Medulla oblongata (tissue), 1 donor: ENCODE data around the gene SPINT1.
"Not testable (repeated sequence)": the region's sequence is repeated elsewhere in the genome, so short reads cannot be mapped to it uniquely, and the experiment has no call there.

Experiments used
- DNase-seq: peaks from one replicate; pipeline ENCODE4 v3.0.0-alpha.2; 2015; ENCODE audit errors: extremely low spot score

Gene SPINT1

GRCh38 chr15:40858706-40859105 is 14.9 kb downstream of the SPINT1 start:
- no peak for DNase-seq

GRCh38 chr15:40859206-40859851 is 15.5 kb downstream of the SPINT1 start:
- peak; percentile 64 for DNase-seq

- DNase-seq = not testable (repeated sequence)
These were observed 17.3 kb downstream of the SPINT1 start for GRCh38 chr15:40861147-40861546.

GRCh38 chr15:40863660-40864270 is 19.9 kb downstream of the SPINT1 start:
- no peak for DNase-seq

GRCh38 chr15:40867199-40867598 is 23.4 kb downstream of the SPINT1 start:
- no peak for DNase-seq

- no peak for DNase-seq
These were observed 25.8 kb downstream of the SPINT1 start for GRCh38 chr15:40869686-40870085.

GRCh38 chr15:40870716-40871115 is 26.9 kb downstream of the SPINT1 start:
- DNase-seq = no peak

GRCh38 chr15:40871749-40872617 is 28.1 kb downstream of the SPINT1 start:
- no peak for DNase-seq

- DNase-seq = no peak
These were observed 29.2 kb downstream of the SPINT1 start for GRCh38 chr15:40872791-40873693.

GRCh38 chr15:40873694-40874561 is 30.1 kb downstream of the SPINT1 start, which contains the start of gene RHOV:
RHOV (minus strand) TSS chr15:40874234; CDS start chr15:40874139, 95 bp downstream.
- no peak for DNase-seq

- DNase-seq = no peak
These were observed 32.3 kb downstream of the SPINT1 start for GRCh38 chr15:40875991-40876730.

- DNase-seq = no peak
These were observed 33.8 kb downstream of the SPINT1 start for GRCh38 chr15:40877694-40878093.

GRCh38 chr15:40878785-40879184 is 34.9 kb downstream of the SPINT1 start:
- no peak for DNase-seq

GRCh38 chr15:40879609-40880008 is 35.8 kb downstream of the SPINT1 start:
- no peak for DNase-seq

GRCh38 chr15:40881351-40881750 is 37.5 kb downstream of the SPINT1 start:
- DNase-seq = no peak

- DNase-seq = no peak
These were observed 42.7 kb downstream of the SPINT1 start for GRCh38 chr15:40886586-40886985.

- DNase-seq = no peak
These were observed 45.3 kb downstream of the SPINT1 start for GRCh38 chr15:40889112-40889511.

- no peak for DNase-seq
These were observed 47.3 kb downstream of the SPINT1 start for GRCh38 chr15:40891138-40891537.

GRCh38 chr15:40891810-40892446 is 48.1 kb downstream of the SPINT1 start:
- peak; percentile 61 for DNase-seq
